Activated naive CD8-positive, alpha-beta T cell treated with anti-CD3 and anti-CD28 coated beads, Interleukin-2, amount 50 U/mL, for 24 hours (primary cell): ENCODE data around the gene PCDHGA10.
A peak's percentile ranks its signal among the peaks of the same experiment; 100 is the strongest.
"Not testable (repeated sequence)": the region's sequence is repeated elsewhere in the genome, so short reads cannot be mapped to it uniquely, and the experiment has no call there.

Source experiments
- ATAC-seq: fragments of 150-1000 bp; cut with Tn5 transposase; one replicate; pipeline ENCODE4 v1.10.0; 2021
- DNase-seq: peaks from one replicate; pipeline ENCODE4 v3.0.0; 2021
- H3K27ac Mint-ChIP-seq: one replicate; pipeline ENCODE4 v1.8.0; 2021; ENCODE audit warnings: mild to moderate bottlenecking, mixed read lengths
- H3K27me3 Mint-ChIP-seq: one replicate; pipeline ENCODE4 v1.8.0; 2021; ENCODE audit warnings: mixed read lengths
- H3K36me3 Mint-ChIP-seq: one replicate; pipeline ENCODE4 v1.8.0; 2021; ENCODE audit warnings: low read depth, mixed read lengths
- H3K4me1 Mint-ChIP-seq: one replicate; pipeline ENCODE4 v1.8.0; 2021; ENCODE audit warnings: mixed read lengths
- H3K4me3 Mint-ChIP-seq: one replicate; pipeline ENCODE4 v1.8.0; 2021; ENCODE audit warnings: mild to moderate bottlenecking, moderate library complexity, mixed read lengths
- H3K9me3 Mint-ChIP-seq: one replicate; pipeline ENCODE4 v1.8.0; 2021; ENCODE audit warnings: mixed read lengths

Gene PCDHGA10

DNA sequence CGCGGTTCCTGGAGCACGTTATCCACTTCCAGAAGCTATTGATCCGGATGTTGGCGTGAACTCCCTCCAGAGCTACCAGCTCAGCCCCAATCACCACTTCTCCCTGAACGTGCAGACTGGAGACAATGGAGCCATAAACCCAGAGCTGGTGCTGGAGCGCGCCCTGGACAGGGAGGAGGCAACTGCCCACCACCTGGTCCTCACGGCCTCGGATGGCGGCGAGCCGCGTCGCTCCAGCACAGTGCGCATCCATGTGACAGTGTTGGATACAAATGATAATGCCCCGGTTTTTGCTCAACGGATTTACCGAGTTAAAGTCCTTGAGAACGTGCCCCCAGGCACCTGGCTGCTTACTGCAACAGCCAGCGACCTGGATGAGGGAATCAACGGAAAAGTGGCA, 9.4 kb upstream of the PCDHGA10 start:
- no peak overlapping the region for H3K4me3 Mint-ChIP-seq
- H3K9me3 Mint-ChIP-seq: peaks cover 29% of the 10 kb centered on the region
- no peaks in the 10 kb centered on the region for H3K4me1 Mint-ChIP-seq
- ATAC-seq (no peak), DNase-seq (no peak)
- H3K36me3 Mint-ChIP-seq: peaks cover 13% of the 10 kb centered on the region
- H3K27ac Mint-ChIP-seq: no peak overlapping the region
- peaks cover 72% of the 10 kb centered on the region for H3K27me3 Mint-ChIP-seq

DNA sequence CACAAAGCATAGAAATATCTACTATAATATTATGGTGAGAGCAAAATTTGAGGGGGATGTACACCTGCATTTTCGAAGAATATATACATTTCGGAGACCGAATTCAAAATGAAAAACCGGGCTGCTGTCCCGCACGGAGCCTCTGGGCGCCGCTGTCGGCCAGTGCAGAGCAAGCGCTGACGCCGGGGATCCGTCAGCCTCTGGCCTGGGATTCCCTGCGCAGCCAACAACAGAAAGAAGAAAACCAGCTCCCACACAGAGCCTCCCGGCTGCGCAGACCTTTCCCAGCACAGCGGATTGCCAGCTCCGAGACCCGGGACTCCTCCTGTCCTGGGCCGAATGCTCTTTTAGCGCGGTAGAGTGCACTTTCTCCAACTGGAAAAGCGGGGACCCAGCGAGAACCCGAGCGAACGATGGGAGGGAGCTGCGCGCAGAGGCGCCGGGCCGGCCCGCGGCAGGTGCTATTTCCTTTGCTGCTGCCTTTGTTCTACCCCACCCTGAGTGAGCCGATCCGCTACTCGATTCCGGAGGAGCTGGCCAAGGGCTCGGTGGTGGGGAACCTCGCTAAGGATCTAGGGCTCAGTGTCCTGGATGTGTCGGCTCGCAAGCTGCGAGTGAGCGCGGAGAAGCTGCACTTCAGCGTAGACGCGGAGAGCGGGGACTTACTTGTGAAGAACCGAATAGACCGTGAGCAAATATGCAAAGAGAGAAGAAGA, 4.8 kb upstream of the PCDHGA10 start, which contains the start of gene PCDHGB6:
PCDHGB6 (plus strand) TSS at position 232 of the 716 bp plus-strand sequence; CDS start at position 414, 182 bp downstream.
- Mint-ChIP-seq H3K36me3 (peaks cover 17% of the 10 kb centered on the region), H3K4me3 (peak within 1 kb of the TSS; percentile 51), H3K27me3 (peaks cover 77% of the 10 kb centered on the region), H3K9me3 (peaks cover 28% of the 10 kb centered on the region)
- not testable (repeated sequence) for H3K4me1 Mint-ChIP-seq, H3K27ac Mint-ChIP-seq, ATAC-seq
- DNase-seq: peak; percentile 44

DNA sequence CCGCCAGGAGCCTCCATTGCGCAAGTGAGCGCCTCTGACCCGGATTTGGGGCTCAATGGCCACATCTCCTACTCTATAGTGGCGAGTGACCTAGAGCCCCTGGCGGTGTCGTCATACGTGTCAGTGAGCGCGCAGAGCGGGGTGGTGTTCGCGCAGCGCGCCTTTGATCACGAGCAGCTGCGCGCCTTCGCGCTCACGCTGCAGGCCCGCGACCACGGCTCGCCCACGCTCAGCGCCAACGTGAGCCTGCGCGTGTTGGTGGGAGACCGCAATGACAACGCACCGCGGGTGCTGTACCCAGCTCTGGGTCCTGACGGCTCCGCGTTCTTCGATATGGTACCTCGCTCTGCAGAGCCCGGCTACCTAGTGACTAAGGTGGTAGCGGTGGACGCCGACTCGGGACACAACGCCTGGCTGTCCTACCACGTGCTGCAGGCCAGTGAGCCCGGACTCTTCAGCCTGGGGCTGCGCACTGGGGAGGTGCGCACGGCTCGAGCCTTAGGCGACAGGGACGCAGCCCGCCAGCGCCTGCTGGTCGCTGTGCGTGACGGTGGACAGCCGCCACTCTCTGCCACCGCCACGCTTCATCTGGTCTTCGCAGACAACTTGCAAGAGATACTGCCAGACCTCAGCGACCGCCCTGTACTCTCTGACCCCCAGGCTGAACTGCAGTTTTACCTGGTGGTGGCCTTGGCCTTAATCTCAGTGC, 3.0 kb upstream of the PCDHGA10 start:
- ATAC-seq (no peak), DNase-seq (no peak)
- H3K4me3 Mint-ChIP-seq: no peak overlapping the region
- H3K4me1 Mint-ChIP-seq: peaks cover 13% of the 10 kb centered on the region
- peaks cover 78% of the 10 kb centered on the region for H3K27me3 Mint-ChIP-seq
- peaks cover 31% of the 10 kb centered on the region for H3K9me3 Mint-ChIP-seq
- H3K27ac Mint-ChIP-seq: no peak overlapping the region
- H3K36me3 Mint-ChIP-seq: peaks cover 21% of the 10 kb centered on the region

DNA sequence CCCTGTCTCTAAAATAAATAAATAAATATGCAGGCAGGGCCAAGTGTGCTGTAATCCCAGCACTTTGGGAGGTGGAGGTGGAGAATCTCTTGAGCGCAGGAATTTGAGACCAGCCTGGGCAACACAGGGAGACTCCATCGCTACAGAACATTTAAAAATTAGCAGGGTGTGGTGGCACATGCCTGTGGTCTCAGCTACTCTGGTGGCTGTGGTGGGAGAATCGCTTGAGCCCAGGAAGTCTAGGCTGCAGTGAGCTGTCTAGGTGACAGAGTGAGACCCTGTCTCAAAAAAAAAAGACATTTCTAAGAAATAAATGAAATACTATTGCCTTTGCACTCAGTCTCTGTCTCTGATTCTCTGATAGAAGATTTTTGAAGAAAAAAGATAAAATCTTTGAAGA, 1.2 kb upstream of the PCDHGA10 start:
- DNase-seq (no peak), ATAC-seq (no peak)
- peaks cover 26% of the 10 kb centered on the region for H3K36me3 Mint-ChIP-seq
- peaks cover 17% of the 10 kb centered on the region for H3K4me1 Mint-ChIP-seq
- H3K27me3 Mint-ChIP-seq: peaks cover 76% of the 10 kb centered on the region
- peaks cover 33% of the 10 kb centered on the region for H3K9me3 Mint-ChIP-seq
- no peak overlapping the region for H3K27ac Mint-ChIP-seq
- H3K4me3 Mint-ChIP-seq: no peak overlapping the region

DNA sequence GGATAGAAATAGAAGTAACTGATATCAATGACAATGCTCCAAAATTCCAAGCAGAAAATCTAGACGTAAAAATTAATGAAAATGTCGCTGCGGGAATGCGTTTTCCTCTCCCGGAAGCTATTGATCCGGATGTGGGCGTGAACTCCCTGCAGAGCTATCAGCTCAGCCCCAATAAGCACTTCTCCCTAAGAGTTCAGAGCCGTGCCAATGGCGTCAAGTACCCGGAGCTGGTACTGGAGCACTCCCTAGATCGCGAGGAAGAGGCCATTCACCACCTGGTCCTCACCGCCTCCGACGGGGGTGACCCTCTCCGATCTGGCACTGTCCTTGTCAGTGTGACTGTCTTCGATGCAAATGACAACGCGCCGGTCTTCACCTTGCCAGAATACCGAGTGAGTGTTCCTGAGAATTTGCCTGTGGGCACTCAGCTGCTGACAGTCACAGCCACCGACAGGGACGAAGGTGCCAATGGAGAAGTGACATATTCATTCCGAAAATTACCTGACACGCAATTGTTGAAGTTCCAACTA, 818 bp downstream of the PCDHGA10 start:
- peaks cover 30% of the 10 kb centered on the region for H3K36me3 Mint-ChIP-seq
- H3K9me3 Mint-ChIP-seq: peaks cover 33% of the 10 kb centered on the region
- ATAC-seq (no peak), DNase-seq (no peak)
- H3K4me1 Mint-ChIP-seq: peaks cover 24% of the 10 kb centered on the region
- H3K4me3 Mint-ChIP-seq: peak overlapping the region; percentile 74
- peak overlapping the region; percentile 8 for H3K27ac Mint-ChIP-seq
- peaks cover 72% of the 10 kb centered on the region for H3K27me3 Mint-ChIP-seq

DNA sequence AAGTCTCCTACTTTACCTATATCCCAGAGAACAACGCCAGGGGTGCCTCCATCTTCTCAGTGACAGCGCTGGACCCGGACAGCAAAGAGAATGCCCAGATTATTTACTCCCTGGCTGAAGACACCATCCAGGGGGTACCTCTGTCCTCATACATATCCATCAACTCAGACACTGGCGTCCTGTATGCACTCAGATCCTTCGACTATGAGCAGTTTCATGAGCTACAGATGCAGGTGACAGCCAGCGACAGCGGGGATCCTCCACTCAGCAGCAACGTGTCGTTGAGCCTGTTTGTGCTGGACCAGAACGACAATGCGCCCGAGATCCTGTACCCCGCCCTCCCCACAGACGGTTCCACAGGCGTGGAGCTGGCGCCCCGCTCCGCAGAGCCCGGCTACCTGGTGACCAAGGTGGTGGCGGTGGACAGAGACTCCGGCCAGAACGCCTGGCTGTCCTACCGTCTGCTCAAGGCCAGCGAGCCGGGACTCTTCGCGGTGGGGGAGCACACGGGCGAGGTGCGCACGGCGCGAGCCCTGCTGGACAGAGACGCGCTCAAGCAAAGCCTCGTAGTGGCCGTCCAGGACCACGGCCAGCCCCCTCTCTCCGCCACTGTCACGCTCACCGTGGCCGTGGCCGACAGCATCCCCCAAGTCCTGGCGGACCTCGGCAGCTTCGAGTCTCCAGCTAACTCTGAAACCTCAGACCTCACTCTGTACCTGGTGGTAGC, 1.9 kb downstream of the PCDHGA10 start:
- H3K36me3 Mint-ChIP-seq: peaks cover 28% of the 10 kb centered on the region
- H3K4me1 Mint-ChIP-seq: peaks cover 24% of the 10 kb centered on the region
- ATAC-seq, H3K4me3 Mint-ChIP-seq, DNase-seq, H3K27ac Mint-ChIP-seq: not testable (repeated sequence)
- peaks cover 30% of the 10 kb centered on the region for H3K9me3 Mint-ChIP-seq
- H3K27me3 Mint-ChIP-seq: peaks cover 70% of the 10 kb centered on the region

DNA sequence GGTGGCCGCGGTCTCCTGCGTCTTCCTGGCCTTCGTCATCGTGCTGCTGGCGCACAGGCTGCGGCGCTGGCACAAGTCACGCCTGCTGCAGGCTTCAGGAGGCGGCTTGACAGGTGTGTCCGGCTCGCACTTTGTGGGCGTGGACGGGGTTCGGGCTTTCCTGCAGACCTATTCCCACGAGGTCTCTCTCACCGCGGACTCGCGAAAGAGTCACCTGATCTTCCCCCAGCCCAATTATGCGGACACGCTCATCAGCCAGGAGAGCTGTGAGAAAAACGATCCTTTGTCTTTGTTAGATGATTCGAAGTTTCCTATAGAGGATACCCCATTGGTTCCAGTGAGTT, 2.5 kb downstream of the PCDHGA10 start:
- Mint-ChIP-seq H3K4me1 (peaks cover 24% of the 10 kb centered on the region), H3K9me3 (peaks cover 33% of the 10 kb centered on the region), H3K36me3 (peaks cover 29% of the 10 kb centered on the region), H3K27me3 (peaks cover 73% of the 10 kb centered on the region)
- not testable (repeated sequence) for DNase-seq, ATAC-seq, H3K4me3 Mint-ChIP-seq, H3K27ac Mint-ChIP-seq

DNA sequence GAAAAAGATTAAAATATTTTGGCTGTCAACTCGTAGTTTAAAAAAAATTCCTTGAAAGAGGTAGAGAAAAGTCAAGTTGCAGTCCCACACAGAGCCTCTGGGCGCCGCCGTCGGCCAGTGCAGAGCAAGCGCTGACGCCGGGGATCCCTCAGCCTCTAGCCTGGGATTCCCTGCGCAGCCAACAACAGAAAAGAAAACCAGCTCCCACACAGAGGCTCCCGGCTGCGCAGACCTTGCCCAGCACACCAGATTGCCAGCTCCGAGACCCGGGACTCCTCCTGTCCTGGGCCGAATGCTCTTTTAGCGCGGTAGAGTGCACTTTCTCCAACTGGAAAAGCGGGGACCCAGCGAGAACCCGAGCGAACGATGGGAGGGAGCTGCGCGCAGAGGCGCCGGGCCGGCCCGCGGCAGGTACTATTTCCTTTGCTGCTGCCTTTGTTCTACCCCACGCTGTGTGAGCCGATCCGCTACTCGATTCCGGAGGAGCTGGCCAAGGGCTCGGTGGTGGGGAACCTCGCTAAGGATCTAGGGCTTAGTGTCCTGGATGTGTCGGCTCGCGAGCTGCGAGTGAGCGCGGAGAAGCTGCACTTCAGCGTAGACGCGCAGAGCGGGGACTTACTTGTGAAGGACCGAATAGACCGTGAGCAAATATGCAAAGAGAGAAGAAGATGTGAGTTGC, 4.8 kb downstream of the PCDHGA10 start, which contains the start of gene PCDHGB7:
PCDHGB7 (plus strand) TSS at position 184 of the 679 bp plus-strand sequence; CDS start at position 367, 183 bp downstream.
- peaks cover 45% of the 10 kb centered on the region for H3K9me3 Mint-ChIP-seq
- H3K27ac Mint-ChIP-seq: peak within 1 kb of the TSS; percentile 4
- peaks cover 30% of the 10 kb centered on the region for H3K4me1 Mint-ChIP-seq
- H3K36me3 Mint-ChIP-seq: peaks cover 44% of the 10 kb centered on the region
- H3K4me3 Mint-ChIP-seq: peak within 1 kb of the TSS; percentile 69
- ATAC-seq (peak; percentile 82), DNase-seq (peak; percentile 62)
- H3K27me3 Mint-ChIP-seq: peaks cover 82% of the 10 kb centered on the region

DNA sequence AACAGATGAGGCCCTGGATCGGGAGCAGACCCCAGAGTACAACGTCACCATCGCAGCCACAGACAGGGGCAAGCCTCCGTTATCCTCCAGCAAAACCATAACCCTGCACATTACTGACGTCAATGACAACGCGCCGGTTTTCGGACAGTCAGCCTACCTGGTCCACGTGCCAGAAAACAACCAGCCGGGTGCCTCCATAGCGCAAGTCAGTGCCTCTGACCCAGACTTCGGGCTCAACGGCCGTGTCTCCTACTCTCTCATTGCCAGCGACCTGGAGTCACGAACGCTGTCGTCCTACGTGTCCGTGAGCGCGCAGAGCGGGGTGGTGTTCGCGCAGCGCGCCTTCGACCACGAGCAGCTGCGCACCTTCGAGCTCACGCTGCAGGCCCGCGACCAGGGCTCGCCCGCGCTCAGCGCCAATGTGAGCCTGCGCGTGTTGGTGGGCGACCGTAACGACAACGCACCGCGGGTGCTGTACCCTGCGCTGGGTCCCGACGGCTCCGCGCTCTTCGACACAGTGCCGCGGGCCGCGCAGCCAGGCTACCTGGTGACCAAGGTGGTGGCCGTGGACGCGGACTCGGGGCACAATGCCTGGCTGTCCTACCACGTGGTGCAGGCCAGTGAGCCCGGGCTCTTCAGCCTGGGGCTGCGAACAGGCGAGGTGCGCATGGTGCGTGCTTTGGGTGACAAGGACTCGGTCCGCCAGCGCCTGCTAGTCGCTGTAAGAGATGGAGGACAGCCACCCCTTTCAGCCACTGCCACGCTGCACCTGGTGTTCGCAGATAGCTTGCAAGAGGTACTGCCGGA, 6.5 kb downstream of the PCDHGA10 start:
- Mint-ChIP-seq H3K9me3 (peaks cover 51% of the 10 kb centered on the region), H3K4me1 (peaks cover 18% of the 10 kb centered on the region), H3K27ac (no peak overlapping the region), H3K36me3 (peaks cover 44% of the 10 kb centered on the region), H3K27me3 (peaks cover 74% of the 10 kb centered on the region), H3K4me3 (no peak overlapping the region)
- DNase-seq (no peak), ATAC-seq (no peak)

DNA sequence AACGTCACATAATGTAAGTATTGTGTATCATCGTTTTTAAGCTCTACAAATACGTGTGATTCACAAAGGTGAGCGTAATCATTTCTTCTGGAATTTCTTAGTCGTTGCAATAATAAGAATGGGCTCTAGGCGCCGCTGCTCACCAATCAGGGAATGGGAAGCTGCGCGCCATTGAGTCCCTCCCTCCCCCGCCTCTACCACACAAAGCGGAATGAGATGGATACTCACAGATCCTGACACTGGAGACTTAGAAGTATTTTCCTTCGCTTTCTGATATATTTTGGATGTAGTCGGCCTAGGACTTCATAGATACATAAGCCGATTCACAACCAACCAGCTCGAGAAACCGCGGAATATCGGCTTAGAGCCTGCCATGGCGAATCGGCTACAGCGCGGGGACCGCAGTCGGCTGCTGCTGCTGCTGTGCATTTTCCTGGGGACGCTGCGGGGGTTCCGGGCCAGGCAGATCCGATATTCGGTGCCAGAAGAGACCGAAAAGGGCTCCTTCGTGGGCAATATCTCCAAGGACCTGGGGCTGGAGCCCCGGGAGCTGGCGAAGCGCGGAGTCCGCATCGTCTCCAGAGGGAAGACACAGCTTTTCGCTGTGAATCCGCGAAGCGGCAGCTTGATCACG, 8.2 kb downstream of the PCDHGA10 start, which contains the start of gene PCDHGA11:
PCDHGA11 (plus strand) TSS at position 197 of the 634 bp plus-strand sequence; CDS start at position 374, 177 bp downstream.
- Mint-ChIP-seq H3K9me3 (peaks cover 41% of the 10 kb centered on the region), H3K27me3 (peaks cover 76% of the 10 kb centered on the region), H3K4me3 (peak within 1 kb of the TSS; percentile 77), H3K4me1 (peaks cover 13% of the 10 kb centered on the region), H3K36me3 (peaks cover 38% of the 10 kb centered on the region), H3K27ac (no peak within 1 kb of the TSS)
- DNase-seq: peak; percentile 59
- ATAC-seq: no peak

DNA sequence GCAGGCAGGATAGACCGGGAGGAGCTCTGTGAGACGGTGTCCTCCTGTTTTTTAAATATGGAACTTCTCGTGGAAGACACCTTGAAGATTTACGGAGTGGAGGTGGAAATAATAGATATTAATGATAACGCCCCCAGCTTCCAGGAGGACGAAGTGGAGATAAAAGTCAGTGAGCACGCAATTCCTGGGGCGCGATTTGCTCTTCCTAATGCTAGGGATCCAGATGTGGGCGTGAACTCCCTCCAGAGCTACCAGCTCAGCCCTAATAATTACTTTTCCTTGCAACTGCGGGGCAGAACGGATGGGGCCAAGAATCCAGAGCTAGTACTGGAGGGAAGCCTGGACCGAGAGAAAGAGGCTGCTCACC, 8.7 kb downstream of the PCDHGA10 start:
- ATAC-seq: no peak
- H3K27ac Mint-ChIP-seq: no peak overlapping the region
- peaks cover 13% of the 10 kb centered on the region for H3K4me1 Mint-ChIP-seq
- H3K27me3 Mint-ChIP-seq: peaks cover 76% of the 10 kb centered on the region
- peak overlapping the region; percentile 77 for H3K4me3 Mint-ChIP-seq
- no peak for DNase-seq
- H3K9me3 Mint-ChIP-seq: peaks cover 41% of the 10 kb centered on the region
- H3K36me3 Mint-ChIP-seq: peaks cover 37% of the 10 kb centered on the region

DNA sequence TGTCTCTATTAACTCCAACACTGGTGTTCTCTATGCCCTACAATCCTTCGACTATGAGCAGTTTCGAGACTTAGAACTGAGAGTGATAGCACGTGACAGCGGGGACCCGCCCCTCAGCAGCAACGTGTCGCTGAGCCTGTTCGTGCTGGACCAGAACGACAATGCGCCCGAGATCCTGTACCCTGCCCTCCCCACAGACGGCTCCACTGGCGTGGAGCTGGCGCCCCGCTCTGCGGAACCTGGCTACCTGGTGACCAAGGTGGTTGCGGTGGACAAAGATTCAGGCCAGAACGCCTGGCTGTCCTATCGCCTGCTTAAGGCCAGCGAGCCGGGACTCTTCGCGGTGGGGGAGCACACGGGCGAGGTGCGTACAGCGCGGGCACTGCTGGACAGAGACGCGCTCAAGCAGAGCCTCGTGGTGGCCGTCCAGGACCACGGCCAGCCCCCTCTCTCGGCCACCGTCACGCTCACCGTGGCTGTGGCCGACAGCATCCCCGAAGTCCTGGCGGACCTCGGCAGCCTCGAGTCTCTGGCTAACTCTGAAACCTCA, 10.0 kb downstream of the PCDHGA10 start:
- ATAC-seq: no peak
- Mint-ChIP-seq H3K9me3 (peaks cover 40% of the 10 kb centered on the region), H3K4me1 (peaks cover 10% of the 10 kb centered on the region), H3K27me3 (peaks cover 82% of the 10 kb centered on the region), H3K27ac (no peak overlapping the region), H3K4me3 (no peak overlapping the region), H3K36me3 (peaks cover 39% of the 10 kb centered on the region)
- no peak for DNase-seq
